ENCODE results near the gene SORCS3.

GRCh38 chr10:104663076-104663475, 22.0 kb downstream of the SORCS3 start:
- TF ChIP-seq, protein P1, sequence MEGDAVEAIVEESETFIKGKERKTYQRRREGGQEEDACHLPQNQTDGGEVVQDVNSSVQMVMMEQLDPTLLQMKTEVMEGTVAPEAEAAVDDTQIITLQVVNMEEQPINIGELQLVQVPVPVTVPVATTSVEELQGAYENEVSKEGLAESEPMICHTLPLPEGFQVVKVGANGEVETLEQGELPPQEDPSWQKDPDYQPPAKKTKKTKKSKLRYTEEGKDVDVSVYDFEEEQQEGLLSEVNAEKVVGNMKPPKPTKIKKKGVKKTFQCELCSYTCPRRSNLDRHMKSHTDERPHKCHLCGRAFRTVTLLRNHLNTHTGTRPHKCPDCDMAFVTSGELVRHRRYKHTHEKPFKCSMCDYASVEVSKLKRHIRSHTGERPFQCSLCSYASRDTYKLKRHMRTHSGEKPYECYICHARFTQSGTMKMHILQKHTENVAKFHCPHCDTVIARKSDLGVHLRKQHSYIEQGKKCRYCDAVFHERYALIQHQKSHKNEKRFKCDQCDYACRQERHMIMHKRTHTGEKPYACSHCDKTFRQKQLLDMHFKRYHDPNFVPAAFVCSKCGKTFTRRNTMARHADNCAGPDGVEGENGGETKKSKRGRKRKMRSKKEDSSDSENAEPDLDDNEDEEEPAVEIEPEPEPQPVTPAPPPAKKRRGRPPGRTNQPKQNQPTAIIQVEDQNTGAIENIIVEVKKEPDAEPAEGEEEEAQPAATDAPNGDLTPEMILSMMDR (IDR thresholded peaks at IDR 0.05): no peak
- no peak for TF ChIP-seq EZH2phosphoT487 (IDR thresholded peaks at IDR 0.05)

All from neural progenitor cell (in vitro differentiated cells).